Hepatocyte (in vitro differentiated cells): ENCODE results near the gene NHS.

Experiments used
- EZH2 ChIP-seq: fragments of 200-600 bp; sonication (generic); IDR thresholded peaks from 2 replicates; pipeline ENCODE4 v1.6.1; 2016; ENCODE audit warnings: antibody characterized with exemption, mild to moderate bottlenecking, borderline replicate concordance
- EZH2phosphoT487 ChIP-seq: fragments of 200-600 bp; sonication (generic); IDR thresholded peaks from one replicate; pipeline ENCODE4 v1.6.1; 2018; ENCODE audit warnings: antibody characterized with exemption, mild to moderate bottlenecking, low read depth, moderate library complexity; ENCODE audit not compliant: unreplicated experiment, severe bottlenecking

GRCh38 chrX:17553961-17554482 lies 179.0 kb downstream of the NHS start:
- no peak for TF ChIP-seq EZH2
- TF ChIP-seq EZH2phosphoT487 = no peak
